DOHH2 (cell line): ENCODE results near the gene KLK6.

Source experiments
- H3F3A ChIP-seq: fragments of 200-600 bp; sonication (generic), shearing (Covaris generic); 2 replicates; pipeline ENCODE4 v1.6.0; 2016; ENCODE audit warnings: antibody characterized with exemption, mild to moderate bottlenecking; ENCODE audit not compliant: control insufficient read depth, insufficient read depth
- H3K27ac ChIP-seq: fragments of 200-600 bp; sonication (generic); 2 replicates; pipeline ENCODE4 v1.5.1; 2014; ENCODE audit warnings: low read depth, mild to moderate bottlenecking, low read length, moderate library complexity
- H3K27me3 ChIP-seq: fragments of 200-600 bp; sonication (generic); 2 replicates; pipeline ENCODE4 v1.6.1; 2014; ENCODE audit warnings: mild to moderate bottlenecking, low read length, mixed read lengths; ENCODE audit not compliant: control insufficient read depth
- H3K36me3 ChIP-seq: fragments of 200-600 bp; sonication (generic); 2 replicates; pipeline ENCODE4 v1.6.1; 2014; ENCODE audit warnings: mild to moderate bottlenecking, low read length, moderate library complexity, mixed read lengths; ENCODE audit not compliant: control insufficient read depth
- H3K4me1 ChIP-seq: fragments of 200-600 bp; sonication (generic); 2 replicates; pipeline ENCODE4 v1.6.1; 2014; ENCODE audit warnings: mild to moderate bottlenecking, low read length, mixed read lengths; ENCODE audit not compliant: control insufficient read depth
- H3K4me2 ChIP-seq: fragments of 200-600 bp; sonication (generic); 2 replicates; pipeline ENCODE4 v1.6.0; 2014; ENCODE audit warnings: mild to moderate bottlenecking, low read length, moderate library complexity
- H3K4me3 ChIP-seq: fragments of 200-600 bp; sonication (generic); 2 replicates; pipeline ENCODE4 v1.5.1; 2014; ENCODE audit warnings: mild to moderate bottlenecking, low read length, mixed read lengths
- H3K79me2 ChIP-seq: fragments of 200-600 bp; sonication (generic); 2 replicates; pipeline ENCODE4 v1.6.1; 2014; ENCODE audit warnings: mild to moderate bottlenecking, low read length, mixed read lengths; ENCODE audit not compliant: control insufficient read depth
- H3K9me2 ChIP-seq: fragments of 200-600 bp; sonication (generic); replicated peaks from 2 replicates; pipeline ENCODE4 v1.6.1; 2014; ENCODE audit warnings: mild to moderate bottlenecking, low read length, mixed read lengths; ENCODE audit not compliant: control insufficient read depth
- H3K9me3 ChIP-seq: fragments of 200-600 bp; sonication (generic); 2 replicates; pipeline ENCODE4 v1.6.1; 2014; ENCODE audit warnings: antibody characterized with exemption, low read length, mixed read lengths; ENCODE audit not compliant: control insufficient read depth, insufficient read depth
- H4K20me1 ChIP-seq: fragments of 200-600 bp; sonication (generic); 2 replicates; pipeline ENCODE4 v1.6.0; 2014; ENCODE audit warnings: low read depth, mild to moderate bottlenecking, antibody characterized with exemption, low read length, moderate library complexity; ENCODE audit not compliant: control insufficient read depth, insufficient read depth
- CTCF ChIP-seq: fragments of 200-600 bp; sonication (generic); IDR thresholded peaks from one replicate; pipeline ENCODE4 v1.5.1; 2014; ENCODE audit warnings: antibody characterized with exemption, mild to moderate bottlenecking, low read depth, low read length; ENCODE audit not compliant: poor library complexity, severe bottlenecking
- EZH2phosphoT487 ChIP-seq: fragments of 200-600 bp; sonication (generic); IDR thresholded peaks from 2 replicates; pipeline ENCODE4 v1.6.1; 2017; ENCODE audit warnings: borderline replicate concordance, mild to moderate bottlenecking, antibody characterized with exemption, low read length, moderate library complexity, mixed read lengths

Gene KLK6

GRCh38 chr19:50978772-50979390 lies 9.5 kb upstream of the KLK6 start:
- Histone ChIP-seq H3K4me3 (no peak overlapping the region), H3K4me2 (no peak overlapping the region), H3K27me3 (no peaks in the 10 kb centered on the region), H3K36me3 (no peaks in the 10 kb centered on the region), H3K4me1 (no peaks in the 10 kb centered on the region), H3K9me2 (no peaks in the 10 kb centered on the region), H3F3A (no peaks in the 10 kb centered on the region), H3K27ac (no peak overlapping the region), H3K79me2 (no peaks in the 10 kb centered on the region), H4K20me1 (no peaks in the 10 kb centered on the region), H3K9me3 (no peaks in the 10 kb centered on the region)
- no peak for TF ChIP-seq CTCF
- TF ChIP-seq EZH2phosphoT487: no peak

- no peaks in the 10 kb centered on the region for H3K4me1 ChIP-seq
- no peaks in the 10 kb centered on the region for H3F3A ChIP-seq
- H3K9me2 ChIP-seq: no peaks in the 10 kb centered on the region
- no peaks in the 10 kb centered on the region for H3K27me3 ChIP-seq
- H3K4me2 ChIP-seq: no peak overlapping the region
- no peaks in the 10 kb centered on the region for H3K36me3 ChIP-seq
- TF ChIP-seq EZH2phosphoT487 (no peak), CTCF (no peak)
- no peak overlapping the region for H3K4me3 ChIP-seq
- no peaks in the 10 kb centered on the region for H3K9me3 ChIP-seq
- H3K27ac ChIP-seq: no peak overlapping the region
- no peaks in the 10 kb centered on the region for H4K20me1 ChIP-seq
- H3K79me2 ChIP-seq: no peaks in the 10 kb centered on the region
Observed at GRCh38 chr19:50977626-50978025, 8.2 kb upstream of the KLK6 start.

- Histone ChIP-seq H3K27ac (no peak overlapping the region), H3K4me3 (no peak overlapping the region), H3K4me1 (no peaks in the 10 kb centered on the region), H3K36me3 (no peaks in the 10 kb centered on the region), H3F3A (no peaks in the 10 kb centered on the region), H4K20me1 (no peaks in the 10 kb centered on the region), H3K9me3 (no peaks in the 10 kb centered on the region), H3K4me2 (no peak overlapping the region), H3K79me2 (no peaks in the 10 kb centered on the region), H3K9me2 (no peaks in the 10 kb centered on the region), H3K27me3 (no peaks in the 10 kb centered on the region)
- no peak for TF ChIP-seq CTCF
- no peak for TF ChIP-seq EZH2phosphoT487
Observed at GRCh38 chr19:50975766-50976165, 6.4 kb upstream of the KLK6 start.
